ENCODE data around the gene SAGE1.
"Not testable (repeated sequence)": the region's sequence is repeated elsewhere in the genome, so short reads cannot be mapped to it uniquely, and the experiment has no call there.

DNA sequence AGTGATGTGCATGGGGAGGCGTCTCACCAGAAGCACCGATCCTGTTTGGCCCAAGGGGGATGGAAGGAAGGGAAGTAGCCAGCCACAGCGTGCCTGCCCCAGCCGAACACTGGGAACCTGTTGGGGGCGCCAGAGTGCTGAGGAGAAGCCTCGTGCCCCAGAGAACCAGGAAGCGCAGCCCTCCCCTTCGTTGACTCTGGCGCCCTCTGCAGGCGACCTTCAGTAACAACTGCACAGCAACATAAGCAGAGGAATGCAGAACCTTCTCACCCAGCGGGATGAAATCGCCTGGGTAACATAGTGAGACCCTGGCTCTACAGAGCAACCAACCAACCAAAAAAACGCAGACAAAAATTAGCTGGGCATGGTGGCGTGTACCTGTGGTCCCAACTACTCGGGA, 4.5 kb upstream of the SAGE1 start:
- TF ChIP-seq, protein P1, sequence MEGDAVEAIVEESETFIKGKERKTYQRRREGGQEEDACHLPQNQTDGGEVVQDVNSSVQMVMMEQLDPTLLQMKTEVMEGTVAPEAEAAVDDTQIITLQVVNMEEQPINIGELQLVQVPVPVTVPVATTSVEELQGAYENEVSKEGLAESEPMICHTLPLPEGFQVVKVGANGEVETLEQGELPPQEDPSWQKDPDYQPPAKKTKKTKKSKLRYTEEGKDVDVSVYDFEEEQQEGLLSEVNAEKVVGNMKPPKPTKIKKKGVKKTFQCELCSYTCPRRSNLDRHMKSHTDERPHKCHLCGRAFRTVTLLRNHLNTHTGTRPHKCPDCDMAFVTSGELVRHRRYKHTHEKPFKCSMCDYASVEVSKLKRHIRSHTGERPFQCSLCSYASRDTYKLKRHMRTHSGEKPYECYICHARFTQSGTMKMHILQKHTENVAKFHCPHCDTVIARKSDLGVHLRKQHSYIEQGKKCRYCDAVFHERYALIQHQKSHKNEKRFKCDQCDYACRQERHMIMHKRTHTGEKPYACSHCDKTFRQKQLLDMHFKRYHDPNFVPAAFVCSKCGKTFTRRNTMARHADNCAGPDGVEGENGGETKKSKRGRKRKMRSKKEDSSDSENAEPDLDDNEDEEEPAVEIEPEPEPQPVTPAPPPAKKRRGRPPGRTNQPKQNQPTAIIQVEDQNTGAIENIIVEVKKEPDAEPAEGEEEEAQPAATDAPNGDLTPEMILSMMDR (IDR thresholded peaks at IDR 0.05 in 2 of 3, conservative IDR thresholded peaks at IDR 0.05 in 1 of 3; ENCODE audit: borderline replicate concordance in 1 of 3, insufficient read depth in 1 of 3, low read depth in 2 of 3, low read length in 2 of 3) = peak; percentile 29 to 51 (median 31); a peak in 4 of 6 replicates
- not testable (repeated sequence) for TF ChIP-seq CEBPB (IDR thresholded peaks at IDR 0.05; ENCODE audit: low read depth); EZH2 (IDR thresholded peaks at IDR 0.05); POLR2AphosphoS5 (IDR thresholded peaks at IDR 0.05; ENCODE audit: low read depth, low read length); POLR2A (IDR thresholded peaks at IDR 0.05; ENCODE audit: borderline replicate concordance, extremely low read depth, insufficient read depth, insufficient read length); FOSL1 (IDR thresholded peaks at IDR 0.05; ENCODE audit: low read depth); SRF (IDR thresholded peaks at IDR 0.05; ENCODE audit: low read depth); EZH2phosphoT487 (IDR thresholded peaks at IDR 0.05; ENCODE audit: borderline replicate concordance); CBX3 (IDR thresholded peaks at IDR 0.05; ENCODE audit: low read depth); JUND (IDR thresholded peaks at IDR 0.05)
- TF ChIP-seq, protein P2, sequence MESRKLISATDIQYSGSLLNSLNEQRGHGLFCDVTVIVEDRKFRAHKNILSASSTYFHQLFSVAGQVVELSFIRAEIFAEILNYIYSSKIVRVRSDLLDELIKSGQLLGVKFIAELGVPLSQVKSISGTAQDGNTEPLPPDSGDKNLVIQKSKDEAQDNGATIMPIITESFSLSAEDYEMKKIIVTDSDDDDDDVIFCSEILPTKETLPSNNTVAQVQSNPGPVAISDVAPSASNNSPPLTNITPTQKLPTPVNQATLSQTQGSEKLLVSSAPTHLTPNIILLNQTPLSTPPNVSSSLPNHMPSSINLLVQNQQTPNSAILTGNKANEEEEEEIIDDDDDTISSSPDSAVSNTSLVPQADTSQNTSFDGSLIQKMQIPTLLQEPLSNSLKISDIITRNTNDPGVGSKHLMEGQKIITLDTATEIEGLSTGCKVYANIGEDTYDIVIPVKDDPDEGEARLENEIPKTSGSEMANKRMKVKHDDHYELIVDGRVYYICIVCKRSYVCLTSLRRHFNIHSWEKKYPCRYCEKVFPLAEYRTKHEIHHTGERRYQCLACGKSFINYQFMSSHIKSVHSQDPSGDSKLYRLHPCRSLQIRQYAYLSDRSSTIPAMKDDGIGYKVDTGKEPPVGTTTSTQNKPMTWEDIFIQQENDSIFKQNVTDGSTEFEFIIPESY (IDR thresholded peaks at IDR 0.05; ENCODE audit: extremely low read depth, insufficient replicate concordance, low read length) = not testable (repeated sequence)
- TF ChIP-seq, protein P3, sequence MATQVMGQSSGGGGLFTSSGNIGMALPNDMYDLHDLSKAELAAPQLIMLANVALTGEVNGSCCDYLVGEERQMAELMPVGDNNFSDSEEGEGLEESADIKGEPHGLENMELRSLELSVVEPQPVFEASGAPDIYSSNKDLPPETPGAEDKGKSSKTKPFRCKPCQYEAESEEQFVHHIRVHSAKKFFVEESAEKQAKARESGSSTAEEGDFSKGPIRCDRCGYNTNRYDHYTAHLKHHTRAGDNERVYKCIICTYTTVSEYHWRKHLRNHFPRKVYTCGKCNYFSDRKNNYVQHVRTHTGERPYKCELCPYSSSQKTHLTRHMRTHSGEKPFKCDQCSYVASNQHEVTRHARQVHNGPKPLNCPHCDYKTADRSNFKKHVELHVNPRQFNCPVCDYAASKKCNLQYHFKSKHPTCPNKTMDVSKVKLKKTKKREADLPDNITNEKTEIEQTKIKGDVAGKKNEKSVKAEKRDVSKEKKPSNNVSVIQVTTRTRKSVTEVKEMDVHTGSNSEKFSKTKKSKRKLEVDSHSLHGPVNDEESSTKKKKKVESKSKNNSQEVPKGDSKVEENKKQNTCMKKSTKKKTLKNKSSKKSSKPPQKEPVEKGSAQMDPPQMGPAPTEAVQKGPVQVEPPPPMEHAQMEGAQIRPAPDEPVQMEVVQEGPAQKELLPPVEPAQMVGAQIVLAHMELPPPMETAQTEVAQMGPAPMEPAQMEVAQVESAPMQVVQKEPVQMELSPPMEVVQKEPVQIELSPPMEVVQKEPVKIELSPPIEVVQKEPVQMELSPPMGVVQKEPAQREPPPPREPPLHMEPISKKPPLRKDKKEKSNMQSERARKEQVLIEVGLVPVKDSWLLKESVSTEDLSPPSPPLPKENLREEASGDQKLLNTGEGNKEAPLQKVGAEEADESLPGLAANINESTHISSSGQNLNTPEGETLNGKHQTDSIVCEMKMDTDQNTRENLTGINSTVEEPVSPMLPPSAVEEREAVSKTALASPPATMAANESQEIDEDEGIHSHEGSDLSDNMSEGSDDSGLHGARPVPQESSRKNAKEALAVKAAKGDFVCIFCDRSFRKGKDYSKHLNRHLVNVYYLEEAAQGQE (IDR thresholded peaks at IDR 0.05; ENCODE audit: low read depth) = not testable (repeated sequence)
- TF ChIP-seq RAD21 (IDR thresholded peaks at IDR 0.05; ENCODE audit: low read depth) = peak; percentile 28

Measured in HCT116 (cell line).